HepG2 (cell line): Measurements from ENCODE around the gene NRDE2. TPM values are rescaled to one million over a fixed set of nuclear protein-coding genes. Genes with fewer than 3 reads are reported as not detected.

ENCODE experiments used
- ATAC-seq: fragments of 200-7000 bp; cut with Tn5 transposase; 3 replicates; pipeline ENCODE4 v1.9.1; 2020; ENCODE audit warnings: mild to moderate bottlenecking, moderate library complexity
- BruUV-seq: library from RNA; stranded (reverse); fragments of 400-500 nt; replicated peaks from 2 replicates; lab custom pipeline; 2021; lab: Mats Ljungman, UMichigan
- CTCF ChIA-PET: fragments of 300-600 bp; formaldehyde crosslinking; extraction: SDS; loops from one replicate; lab custom pipeline; 2021; ENCODE audit warnings: low total read pairs, inconsistent platforms, low intra/inter-chr PET ratio; lab: Yijun Ruan, JAX
- POLR2A ChIA-PET: fragments of 350-600 bp; sonication (Branson Sonifier 250); formaldehyde crosslinking; loops from one replicate; lab custom pipeline; 2020; ENCODE audit warnings: antibody characterized with exemption, inconsistent platforms; lab: Yijun Ruan, JAX
- DNase-seq: peaks from one replicate; pipeline ENCODE4 v3.0.0-alpha.2; 2015; ENCODE audit warnings: low spot score
- FAIRE-seq: peaks from 3 replicates; lab custom pipeline; 2011; peaks lifted over from hg19 to GRCh38; lab: Jason Lieb, UNC
- H2AFZ ChIP-seq: one replicate; pipeline ENCODE4 v1.6.1; 2011; ENCODE audit warnings: low read length, inconsistent platforms
- H3K27ac ChIP-seq: fragments of 300-600 bp; 3 replicates; pipeline ENCODE4 v1.8.0; 2011; ENCODE audit warnings: mixed run types, mild to moderate bottlenecking, mixed read lengths, low read length, inconsistent platforms; ENCODE audit not compliant: insufficient read depth; ENCODE audit errors: extremely low read length
- H3K27me3 ChIP-seq, 2 experiments: fragments of 200-600 bp in 1 of 2; 2 replicates in 1 of 2; 3 replicates in 1 of 2; pipeline versions ENCODE4 v1.6.0 to v1.8.0; 2011; ENCODE audit warnings: low read length in 2 of 2, mild to moderate bottlenecking in 2 of 2, moderate library complexity in 2 of 2, inconsistent platforms in 1 of 2; ENCODE audit not compliant: insufficient read depth in 2 of 2, control insufficient read depth in 1 of 2
- H3K36me3 ChIP-seq, 2 experiments: fragments of 200-600 bp in 1 of 2; replicated peaks in 1 of 2; 2 replicates in 1 of 2; 3 replicates in 1 of 2; pipeline versions ENCODE4 v1.5.1 to v1.8.0; 2011; ENCODE audit warnings: low read length in 2 of 2, inconsistent platforms in 1 of 2; ENCODE audit not compliant: insufficient read depth in 2 of 2, control insufficient read depth in 1 of 2
- H3K4me1 ChIP-seq: 2 replicates; pipeline ENCODE4 v1.5.1; 2012; ENCODE audit warnings: low read length, inconsistent platforms; ENCODE audit not compliant: insufficient read depth
- H3K4me2 ChIP-seq: 2 replicates; pipeline ENCODE4 v1.6.0; 2011; ENCODE audit warnings: low read depth, low read length, inconsistent platforms
- H3K4me3 ChIP-seq, 3 experiments: fragments of 200-600 bp in 1 of 3; sonication (generic), shearing (Covaris generic) in 1 of 3; replicated peaks in 1 of 3; 2 replicates each; pipeline ENCODE4 v1.5.1; 2011 to 2016; ENCODE audit warnings: low read length in 3 of 3, inconsistent platforms in 2 of 3, low read depth in 2 of 3, mild to moderate bottlenecking in 2 of 3, control low read depth in 1 of 3, mixed read lengths in 1 of 3; ENCODE audit not compliant: insufficient read depth in 1 of 3
- H3K79me2 ChIP-seq: one replicate; pipeline ENCODE4 v1.6.1; 2011; ENCODE audit warnings: low read length, inconsistent platforms; ENCODE audit not compliant: insufficient read depth
- H3K9ac ChIP-seq: 2 replicates; pipeline ENCODE4 v1.6.0; 2011; ENCODE audit warnings: mild to moderate bottlenecking, low read depth, low read length, inconsistent platforms; ENCODE audit not compliant: insufficient read depth
- H3K9me3 ChIP-seq: 2 replicates; pipeline ENCODE4 v1.5.1; 2012; ENCODE audit warnings: mild to moderate bottlenecking, low read length
- H4K20me1 ChIP-seq: 2 replicates; pipeline ENCODE4 v1.6.0; 2011; ENCODE audit warnings: inconsistent platforms, mild to moderate bottlenecking, low read length, moderate library complexity; ENCODE audit not compliant: insufficient read depth
- CREB1 ChIP-seq, 2 experiments: fragments of 450-650 bp in 1 of 2; IDR thresholded peaks; 2 replicates each; pipeline ENCODE4 v1.6.1; 2016 to 2017; ENCODE audit warnings: control low read depth in 1 of 2, mild to moderate bottlenecking in 1 of 2, missing compliant biosample characterization in 1 of 2, missing genetic modification characterization in 1 of 2
- FOXP1 ChIP-seq, 2 experiments: fragments of 450-650 bp in 1 of 2; IDR thresholded peaks; 2 replicates each; pipeline ENCODE4 v1.6.1; 2017 to 2018; ENCODE audit warnings: antibody characterized with exemption in 1 of 2
- HDAC6 ChIP-seq: fragments of 200-600 bp; sonication (generic); IDR thresholded peaks from 2 replicates; pipeline ENCODE4 v1.7.0; 2017; ENCODE audit warnings: mild to moderate bottlenecking, antibody characterized with exemption, low read length, low read depth
- MED1 ChIP-seq: sonication (generic); formaldehyde crosslinking; IDR thresholded peaks from 2 replicates; pipeline ENCODE4 v1.4.0; 2020; ENCODE audit warnings: missing genetic modification reagents
- MIER3 ChIP-seq: IDR thresholded peaks from 2 replicates; pipeline ENCODE4 v1.6.1; 2016; ENCODE audit warnings: missing compliant biosample characterization, borderline replicate concordance
- PHF8 ChIP-seq: sonication (generic); formaldehyde crosslinking; IDR thresholded peaks from 2 replicates; pipeline ENCODE4 v1.5.0; 2020; ENCODE audit warnings: missing genetic modification reagents
- ZBTB44 ChIP-seq: sonication (generic); formaldehyde crosslinking; IDR thresholded peaks from 2 replicates; pipeline ENCODE4 v1.4.0; 2020; ENCODE audit warnings: missing genetic modification reagents
- WGBS: methylation state at CpG from one replicate; pipeline ENCODE4 v1.1.6; 2017; ENCODE audit warnings: low lambda C conversion rate; 5-methylcytosine and 5-hydroxymethylcytosine counted together
- in situ Hi-C: cut with HindIII; loops from 2 replicates; pipeline ENCODE4 v1.10.0; 2017; ENCODE audit warnings: low pct_unique_long_range_greater_than_20kb; ENCODE audit not compliant: extremely low pct_ligation_motif_present
- intact Hi-C: fragments of 100-400 bp; cut with micrococcal nuclease; formaldehyde crosslinking; loops from one replicate; pipeline ENCODE4 v1.10.0; 2022; ENCODE audit not compliant: unreplicated experiment
- polyA plus RNA-seq, 8 experiments: library from polyadenylated mRNA; depleted of rRNA in 3 of 8; stranded (reverse) in 7 of 8; unstranded in 1 of 8; fragments of >200 nt; fragmentation: Illumina TruSeq in 4 of 8; extraction: Trizol in 4 of 8; gene quantifications; 2 replicates each; pipeline versions ENCODE4 v1.2.1 to v1.2.3, GENCODE V29; 2011 to 2016; ENCODE audit warnings: low read depth in 4 of 8, missing spikeins in 1 of 8, mixed read lengths in 1 of 8; ENCODE audit not compliant: insufficient read depth in 1 of 8
- total RNA-seq, 5 experiments: library from RNA; depleted of rRNA; stranded (reverse); fragments of >200 nt; fragmentation: Illumina TruSeq; extraction: Trizol; gene quantifications; 2 replicates each; pipeline ENCODE4 v1.2.3, GENCODE V29; 2016; ENCODE audit warnings: low read depth in 1 of 5

The NRDE2 gene
- total and polyA plus RNA-seq, 2 of the 13 experiments (the other 11 are each of a cell fraction or from before 2014, with no cell fraction given): 5.6 to 12.5 TPM

GRCh38 chr14:90319634-90320541, 11.9 kb downstream of the NRDE2 start (continued):
- no peak for TF ChIP-seq ZBTB44
- no peak for TF ChIP-seq PHF8 (CRISPR knock-in tag)
- TF ChIP-seq MED1: no peak
- no peak for TF ChIP-seq FOXP1 (IDR thresholded peaks at IDR 0.05)
- no peak for TF ChIP-seq FOXP1 (CRISPR knock-in tag; IDR thresholded peaks at IDR 0.05)
- TF ChIP-seq MIER3 (CRISPR knock-in tag): no peak

DNA sequence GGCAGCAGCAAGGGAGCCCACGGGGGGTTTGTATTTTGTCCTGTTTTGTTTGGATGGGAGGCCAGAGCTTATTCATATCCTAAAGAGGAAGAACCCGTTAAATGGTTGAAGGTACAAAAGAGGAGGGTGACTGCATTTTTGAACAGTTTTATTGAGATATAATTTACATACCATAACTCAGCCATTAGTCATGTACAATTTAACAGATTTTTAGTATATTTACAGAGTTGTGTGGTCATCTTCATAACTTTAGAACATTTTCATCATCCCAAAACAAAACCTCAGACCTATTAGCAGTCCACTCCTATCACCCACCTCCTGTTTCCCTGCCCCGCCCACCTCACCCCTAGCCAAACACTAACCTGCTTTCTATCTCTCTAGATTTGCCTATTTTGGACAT, 12.6 kb downstream of the NRDE2 start:
- Histone ChIP-seq H3K9ac (no peak overlapping the region), H3K4me3 (no peak overlapping the region), H2AFZ (no peak overlapping the region), H3K36me3 (peaks cover 0 to 23% of the 10 kb centered on the region in 2 experiments; a peak in 4 of 5 replicates), H3K27me3 (no peaks in the 10 kb centered on the region), H4K20me1 (no peaks in the 10 kb centered on the region; the same call in 1 of the 2 replicates), H3K79me2 (peaks cover 16% of the 10 kb centered on the region), H3K4me1 (no peaks in the 10 kb centered on the region), H3K27ac (no peak overlapping the region), H3K4me2 (no peak overlapping the region), H3K9me3 (no peaks in the 10 kb centered on the region)
- DNase-seq: no peak
- no peak for FAIRE-seq
- WGBS: 95% methylated on average over 3 of the region's 3 CpGs
- in situ Hi-C loops: no loop called here
- no peak for ATAC-seq
- no TSS peak for BruUV-seq
- ChIA-PET POLR2A (interaction anchor here (0.6 kb wide), 1 partner anchor 9 kb away, joined by 3 read pairs; no protein-coding TSS in a partner anchor), CTCF (no interaction called here)
- intact Hi-C loops: no loop called here
- no peak for TF ChIP-seq HDAC6
- no peak for TF ChIP-seq CREB1 (IDR thresholded peaks at IDR 0.05)
- no peak for TF ChIP-seq CREB1 (CRISPR knock-in tag; IDR thresholded peaks at IDR 0.05)
